Measurements from ENCODE around the gene LGALS1. TPM values are rescaled to one million over a fixed set of nuclear protein-coding genes. Genes with fewer than 3 reads are reported as not detected.

Gene LGALS1
- polyA plus RNA-seq, 1 donor (not counting 4 experiments of a cell fraction or from before 2014, with no cell fraction given): 2,086 TPM

DNA sequence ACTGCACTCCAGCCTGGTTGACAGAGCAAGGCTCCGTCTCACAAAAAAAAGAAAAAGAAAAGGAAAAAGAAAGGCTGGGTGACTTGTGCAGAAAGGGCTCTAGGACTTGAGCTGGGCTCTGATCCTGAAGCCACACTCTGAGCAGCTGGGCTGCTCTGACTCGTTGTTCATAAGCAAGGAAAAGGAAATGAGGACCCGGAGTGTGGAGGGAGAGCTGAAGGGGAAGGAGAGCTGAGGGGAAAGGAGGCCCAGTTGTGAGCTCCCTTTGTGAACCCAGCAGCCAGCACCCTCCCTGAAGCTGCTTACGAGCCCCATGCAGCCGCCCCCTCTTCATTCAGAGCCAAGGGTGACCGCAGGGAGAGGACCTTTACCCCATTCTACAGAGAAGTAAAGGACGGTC lies 48.3 kb upstream of the LGALS1 start:
- no peak overlapping the region for H3K27ac ChIP-seq (ENCODE audit: control insufficient read depth, insufficient read depth, low read length)
- no peaks in the 10 kb centered on the region for H3K9me3 ChIP-seq (ENCODE audit: control insufficient read depth, low read depth, low read length)
- no peak overlapping the region for H3K9ac ChIP-seq (ENCODE audit: control insufficient read depth, extremely low read depth, insufficient read depth, low read length)

DNA sequence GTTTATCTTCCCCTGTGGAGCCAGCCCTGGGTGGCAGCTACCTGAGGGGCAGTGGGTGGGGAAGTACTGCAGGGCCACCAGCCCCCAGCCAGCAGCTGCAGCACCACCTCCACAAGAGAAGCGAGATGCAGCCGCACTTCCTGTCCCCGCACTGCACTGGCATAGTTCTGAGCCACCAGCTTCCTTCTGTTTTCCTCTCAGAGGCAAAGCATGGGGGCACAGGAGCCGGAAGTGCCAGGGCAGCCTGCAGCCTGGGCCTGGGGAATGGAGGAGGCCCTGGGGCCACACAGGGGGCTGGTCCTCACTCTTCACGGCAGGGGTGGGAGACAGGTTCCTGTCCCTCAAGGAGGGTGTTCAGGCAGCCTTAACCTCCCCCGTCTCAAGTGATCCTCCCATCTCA lies 47.9 kb upstream of the LGALS1 start:
- Histone ChIP-seq H3K9me3 (ENCODE audit: control insufficient read depth, low read depth, low read length) (no peaks in the 10 kb centered on the region), H3K4me3 (ENCODE audit: control insufficient read depth in 2 of 3, extremely low read depth in 1 of 3, insufficient read depth in 2 of 3, low read depth in 1 of 3, low read length in 3 of 3) (no peak overlapping the region), H3K36me3 (ENCODE audit: control insufficient read depth in 2 of 2, extremely low read depth in 1 of 2, insufficient read depth in 2 of 2, low read length in 2 of 2) (peaks cover 29 to 33% of the 10 kb centered on the region in 2 experiments), H4K20me1 (ENCODE audit: control insufficient read depth, extremely low read depth, insufficient read depth, low read length) (no peaks in the 10 kb centered on the region), H3K4me1 (ENCODE audit: control insufficient read depth, extremely low read depth, insufficient read depth, low read length) (peaks cover 7% of the 10 kb centered on the region), H2AFZ (ENCODE audit: control insufficient read depth, low read length) (no peak overlapping the region), H3K27me3 (ENCODE audit: control insufficient read depth, extremely low read depth, insufficient read depth, low read length) (no peaks in the 10 kb centered on the region), H3K4me2 (ENCODE audit: control insufficient read depth, extremely low read depth, insufficient read depth, low read depth, low read length) (no peak overlapping the region), H3K9ac (ENCODE audit: control insufficient read depth, extremely low read depth, insufficient read depth, low read length) (no peak overlapping the region), H3K9me1 (ENCODE audit: control insufficient read depth, extremely low read depth, insufficient read depth, low read length) (no peaks in the 10 kb centered on the region), H3K27ac (ENCODE audit: control insufficient read depth, insufficient read depth, low read length) (no peak overlapping the region), H3K79me2 (ENCODE audit: control insufficient read depth, insufficient read depth, low read length) (no peaks in the 10 kb centered on the region)
- no peak for FAIRE-seq
- TF ChIP-seq, protein P1, sequence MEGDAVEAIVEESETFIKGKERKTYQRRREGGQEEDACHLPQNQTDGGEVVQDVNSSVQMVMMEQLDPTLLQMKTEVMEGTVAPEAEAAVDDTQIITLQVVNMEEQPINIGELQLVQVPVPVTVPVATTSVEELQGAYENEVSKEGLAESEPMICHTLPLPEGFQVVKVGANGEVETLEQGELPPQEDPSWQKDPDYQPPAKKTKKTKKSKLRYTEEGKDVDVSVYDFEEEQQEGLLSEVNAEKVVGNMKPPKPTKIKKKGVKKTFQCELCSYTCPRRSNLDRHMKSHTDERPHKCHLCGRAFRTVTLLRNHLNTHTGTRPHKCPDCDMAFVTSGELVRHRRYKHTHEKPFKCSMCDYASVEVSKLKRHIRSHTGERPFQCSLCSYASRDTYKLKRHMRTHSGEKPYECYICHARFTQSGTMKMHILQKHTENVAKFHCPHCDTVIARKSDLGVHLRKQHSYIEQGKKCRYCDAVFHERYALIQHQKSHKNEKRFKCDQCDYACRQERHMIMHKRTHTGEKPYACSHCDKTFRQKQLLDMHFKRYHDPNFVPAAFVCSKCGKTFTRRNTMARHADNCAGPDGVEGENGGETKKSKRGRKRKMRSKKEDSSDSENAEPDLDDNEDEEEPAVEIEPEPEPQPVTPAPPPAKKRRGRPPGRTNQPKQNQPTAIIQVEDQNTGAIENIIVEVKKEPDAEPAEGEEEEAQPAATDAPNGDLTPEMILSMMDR (optimal IDR thresholded peaks at IDR 0.05 in 1 of 3, IDR thresholded peaks at IDR 0.05 in 1 of 3, conservative IDR thresholded peaks at IDR 0.05 in 1 of 3; ENCODE audit: extremely low read depth in 1 of 3, insufficient read depth in 2 of 3, low read length in 3 of 3): no peak
- TF ChIP-seq EZH2 (IDR thresholded peaks at IDR 0.05; ENCODE audit: low read length): no peak
- dilution Hi-C loops (cut with MboI; ENCODE audit: extremely low pct_ligation_motif_present, low sequenced_read_pairs): no loop called here
- DNase-seq (ENCODE audit: low read depth, low spot score): no peak

More for the DNA sequence above, 48.3 kb upstream of the LGALS1 start:
- peaks cover 28 to 33% of the 10 kb centered on the region in 2 experiments for H3K36me3 ChIP-seq (ENCODE audit: control insufficient read depth in 2 of 2, extremely low read depth in 1 of 2, insufficient read depth in 2 of 2, low read length in 2 of 2)
- H3K4me3 ChIP-seq (ENCODE audit: control insufficient read depth in 2 of 3, extremely low read depth in 1 of 3, insufficient read depth in 2 of 3, low read depth in 1 of 3, low read length in 3 of 3): no peak overlapping the region
- H3K27me3 ChIP-seq (ENCODE audit: control insufficient read depth, extremely low read depth, insufficient read depth, low read length): no peaks in the 10 kb centered on the region
- H3K79me2 ChIP-seq (ENCODE audit: control insufficient read depth, insufficient read depth, low read length): no peaks in the 10 kb centered on the region
- no peak overlapping the region for H3K4me2 ChIP-seq (ENCODE audit: control insufficient read depth, extremely low read depth, insufficient read depth, low read depth, low read length)
- no peak for DNase-seq (ENCODE audit: low read depth, low spot score)
- H2AFZ ChIP-seq (ENCODE audit: control insufficient read depth, low read length): no peak overlapping the region
- H3K4me1 ChIP-seq (ENCODE audit: control insufficient read depth, extremely low read depth, insufficient read depth, low read length): peaks cover 7% of the 10 kb centered on the region
- TF ChIP-seq, protein P1 (optimal IDR thresholded peaks at IDR 0.05 in 1 of 3, IDR thresholded peaks at IDR 0.05 in 1 of 3, conservative IDR thresholded peaks at IDR 0.05 in 1 of 3; ENCODE audit: extremely low read depth in 1 of 3, insufficient read depth in 2 of 3, low read length in 3 of 3): no peak
- TF ChIP-seq EZH2 (IDR thresholded peaks at IDR 0.05; ENCODE audit: low read length): no peak
- no peak for FAIRE-seq
- no peaks in the 10 kb centered on the region for H4K20me1 ChIP-seq (ENCODE audit: control insufficient read depth, extremely low read depth, insufficient read depth, low read length)
- dilution Hi-C loops (cut with MboI; ENCODE audit: extremely low pct_ligation_motif_present, low sequenced_read_pairs): no loop called here
- no peaks in the 10 kb centered on the region for H3K9me1 ChIP-seq (ENCODE audit: control insufficient read depth, extremely low read depth, insufficient read depth, low read length)

Measured in keratinocyte (primary cell).